PC-9 (cell line): ENCODE results near the gene RMC1. TPM values are rescaled to one million over a fixed set of nuclear protein-coding genes. Genes with fewer than 3 reads are reported as not detected.

Experiments
- BruUV-seq: library from RNA; stranded (reverse); fragments of 400-500 nt; replicated peaks from 2 replicates; lab custom pipeline; 2021; lab: Mats Ljungman, UMichigan
- CTCF ChIA-PET: fragments of 300-600 bp; sonication (Branson Sonifier 250); formaldehyde crosslinking; loops from one replicate; lab custom pipeline; 2022; ENCODE audit warnings: antibody characterized with exemption; lab: Charles Lee
- POLR2A ChIA-PET: fragments of 300-600 bp; sonication (Branson Sonifier 250); formaldehyde crosslinking; loops from one replicate; lab custom pipeline; 2022; ENCODE audit warnings: antibody characterized with exemption; ENCODE audit not compliant: unreplicated experiment; lab: Charles Lee
- DNase-seq, 2 experiments: peaks; one replicate each; pipeline versions ENCODE4 v3.0.0 to v3.0.0-alpha.2; 2015 to 2022; ENCODE audit warnings: mixed read lengths in 1 of 2
- H2AFZ ChIP-seq: fragments of 200-600 bp; sonication (generic); 2 replicates; pipeline ENCODE4 v1.8.1; 2017; ENCODE audit warnings: antibody characterized with exemption
- H3F3A ChIP-seq: fragments of 200-600 bp; sonication (generic); 2 replicates; pipeline ENCODE4 v1.8.1; 2017; ENCODE audit warnings: antibody characterized with exemption, mild to moderate bottlenecking, low read depth; ENCODE audit not compliant: insufficient read depth
- H3K27ac ChIP-seq: fragments of 200-600 bp; sonication (generic); 2 replicates; pipeline ENCODE4 v1.6.1; 2016; ENCODE audit warnings: mixed run types
- H3K27me3 ChIP-seq: fragments of 200-600 bp; sonication (generic); 2 replicates; pipeline ENCODE4 v1.6.1; 2016; ENCODE audit warnings: low read depth, mixed run types; ENCODE audit not compliant: insufficient read depth
- H3K36me3 ChIP-seq: fragments of 200-600 bp; sonication (generic); 2 replicates; pipeline ENCODE4 v1.6.1; 2016; ENCODE audit warnings: low read depth, mixed run types
- H3K4me1 ChIP-seq: fragments of 200-600 bp; sonication (generic); replicated peaks from 2 replicates; pipeline ENCODE4 v1.6.1; 2016; ENCODE audit warnings: mixed run types; ENCODE audit not compliant: insufficient read depth
- H3K4me2 ChIP-seq: fragments of 200-600 bp; sonication (generic); 2 replicates; pipeline ENCODE4 v1.6.1; 2017; ENCODE audit warnings: mixed run types
- H3K4me3 ChIP-seq: fragments of 200-600 bp; sonication (generic); 2 replicates; pipeline ENCODE4 v1.6.1; 2016; ENCODE audit warnings: mixed run types
- H3K79me2 ChIP-seq: fragments of 200-600 bp; sonication (generic); 2 replicates; pipeline ENCODE4 v1.6.1; 2017; ENCODE audit warnings: low read depth, mixed run types
- H3K9me2 ChIP-seq: fragments of 200-600 bp; sonication (generic); 2 replicates; pipeline ENCODE4 v1.8.1; 2017; ENCODE audit warnings: mild to moderate bottlenecking; ENCODE audit not compliant: insufficient read depth
- H3K9me3 ChIP-seq: fragments of 200-600 bp; sonication (generic); 2 replicates; pipeline ENCODE4 v1.8.1; 2016; ENCODE audit warnings: low read depth; ENCODE audit not compliant: insufficient read depth
- H4K20me1 ChIP-seq: fragments of 200-600 bp; sonication (generic); 2 replicates; pipeline ENCODE4 v1.8.1; 2017; ENCODE audit not compliant: insufficient read depth
- EZH2 ChIP-seq: fragments of 200-600 bp; sonication (generic); IDR thresholded peaks from 2 replicates; pipeline ENCODE4 v1.8.0; 2017; ENCODE audit warnings: antibody characterized with exemption, low read depth
- intact Hi-C: fragments of 100-400 bp; cut with micrococcal nuclease; formaldehyde crosslinking; loops from one replicate; pipeline ENCODE4 v1.10.0; 2022; ENCODE audit not compliant: unreplicated experiment
- total RNA-seq: library from RNA; stranded (reverse); gene quantifications from 2 replicates; pipeline ENCODE4 v1.2.3, GENCODE V29; 2021
- TF ChIP-seq, protein P1 (sequence below): fragments of 200-600 bp; sonication (generic); conservative IDR thresholded peaks from 2 replicates; pipeline ENCODE4 v1.6.1; 2017; ENCODE audit warnings: mixed run types, antibody characterized with exemption, mild to moderate bottlenecking, moderate library complexity

Gene RMC1
- total RNA-seq, 1 experiment from 2014 or later: 19.6 TPM

DNA sequence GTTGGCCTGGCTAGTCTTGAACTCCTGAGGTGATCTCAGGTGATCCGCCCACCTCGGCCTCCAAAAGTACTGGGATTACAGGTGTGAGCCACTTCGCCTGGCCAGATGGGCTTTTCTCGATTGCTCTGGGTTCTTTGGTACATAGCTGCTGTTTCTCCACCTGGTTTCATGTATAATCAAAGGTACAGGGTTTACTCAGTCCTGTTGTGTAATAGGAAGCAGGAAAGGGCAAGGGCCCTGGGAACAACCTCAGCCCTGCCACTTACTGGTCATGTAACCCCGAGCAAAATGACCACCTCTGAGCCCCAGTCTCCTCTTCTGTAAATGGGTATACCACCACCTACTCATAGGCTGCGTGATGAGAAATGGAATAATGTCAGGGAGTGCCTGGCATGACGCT, 34.0 kb downstream of the RMC1 start:
- Histone ChIP-seq H3K36me3 (no peaks in the 10 kb centered on the region), H3K4me2 (no peak overlapping the region), H3K9me3 (no peaks in the 10 kb centered on the region), H3K79me2 (no peaks in the 10 kb centered on the region), H3K27me3 (no peaks in the 10 kb centered on the region), H2AFZ (no peak overlapping the region), H3K27ac (no peak overlapping the region), H3K9me2 (no peaks in the 10 kb centered on the region), H4K20me1 (no peaks in the 10 kb centered on the region), H3K4me1 (no peaks in the 10 kb centered on the region), H3K4me3 (no peak overlapping the region), H3F3A (no peaks in the 10 kb centered on the region; the same call in 1 of the 2 replicates)
- TF ChIP-seq, protein P1, sequence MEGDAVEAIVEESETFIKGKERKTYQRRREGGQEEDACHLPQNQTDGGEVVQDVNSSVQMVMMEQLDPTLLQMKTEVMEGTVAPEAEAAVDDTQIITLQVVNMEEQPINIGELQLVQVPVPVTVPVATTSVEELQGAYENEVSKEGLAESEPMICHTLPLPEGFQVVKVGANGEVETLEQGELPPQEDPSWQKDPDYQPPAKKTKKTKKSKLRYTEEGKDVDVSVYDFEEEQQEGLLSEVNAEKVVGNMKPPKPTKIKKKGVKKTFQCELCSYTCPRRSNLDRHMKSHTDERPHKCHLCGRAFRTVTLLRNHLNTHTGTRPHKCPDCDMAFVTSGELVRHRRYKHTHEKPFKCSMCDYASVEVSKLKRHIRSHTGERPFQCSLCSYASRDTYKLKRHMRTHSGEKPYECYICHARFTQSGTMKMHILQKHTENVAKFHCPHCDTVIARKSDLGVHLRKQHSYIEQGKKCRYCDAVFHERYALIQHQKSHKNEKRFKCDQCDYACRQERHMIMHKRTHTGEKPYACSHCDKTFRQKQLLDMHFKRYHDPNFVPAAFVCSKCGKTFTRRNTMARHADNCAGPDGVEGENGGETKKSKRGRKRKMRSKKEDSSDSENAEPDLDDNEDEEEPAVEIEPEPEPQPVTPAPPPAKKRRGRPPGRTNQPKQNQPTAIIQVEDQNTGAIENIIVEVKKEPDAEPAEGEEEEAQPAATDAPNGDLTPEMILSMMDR: no peak
- no peak for TF ChIP-seq EZH2
- BruUV-seq: no TSS peak
- DNase-seq: no peak
- ChIA-PET CTCF (no interaction called here), POLR2A (no interaction called here)
- intact Hi-C loops: no loop called here

DNA sequence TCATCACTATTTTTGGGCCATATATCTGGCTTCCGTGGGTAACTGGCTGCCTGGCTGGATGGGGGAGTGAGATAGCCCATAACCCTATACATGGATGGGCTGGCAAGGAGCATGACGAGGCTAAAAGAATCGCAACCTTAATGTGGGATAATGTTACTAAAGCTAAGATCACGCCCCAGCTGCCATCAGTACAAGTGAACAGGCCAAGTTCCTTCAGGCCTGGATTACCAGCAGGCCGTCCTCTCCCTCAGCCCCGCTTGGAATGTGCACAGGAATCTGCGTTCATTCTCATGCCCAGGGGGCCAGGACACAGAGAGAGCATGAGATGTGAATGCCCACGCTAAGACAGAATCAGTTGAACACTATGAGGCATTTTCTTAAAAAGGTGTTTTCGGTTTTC, 34.7 kb downstream of the RMC1 start:
- no peaks in the 10 kb centered on the region for H4K20me1 ChIP-seq
- ChIA-PET CTCF (no interaction called here), POLR2A (no interaction called here)
- no peak for DNase-seq
- intact Hi-C loops: no loop called here
- no peaks in the 10 kb centered on the region for H3K27me3 ChIP-seq
- H3K4me1 ChIP-seq: no peaks in the 10 kb centered on the region
- no peak overlapping the region for H3K4me3 ChIP-seq
- no peak overlapping the region for H2AFZ ChIP-seq
- H3K27ac ChIP-seq: no peak overlapping the region
- H3K36me3 ChIP-seq: no peaks in the 10 kb centered on the region
- H3K9me2 ChIP-seq: no peaks in the 10 kb centered on the region
- H3F3A ChIP-seq: no peaks in the 10 kb centered on the region; the same call in 1 of the 2 replicates
- no TSS peak for BruUV-seq
- no peaks in the 10 kb centered on the region for H3K9me3 ChIP-seq
- no peaks in the 10 kb centered on the region for H3K79me2 ChIP-seq
- H3K4me2 ChIP-seq: no peak overlapping the region
- TF ChIP-seq EZH2: no peak
- TF ChIP-seq, protein P1: no peak

- intact Hi-C loops: no loop called here
- no peaks in the 10 kb centered on the region for H3K9me3 ChIP-seq
- no peak for DNase-seq
- no peaks in the 10 kb centered on the region for H3K4me1 ChIP-seq
- no peak overlapping the region for H3K27ac ChIP-seq
- no peaks in the 10 kb centered on the region for H4K20me1 ChIP-seq
- TF ChIP-seq EZH2: no peak
- TF ChIP-seq, protein P1: no peak
- no peak overlapping the region for H3K4me2 ChIP-seq
- H3F3A ChIP-seq: no peaks in the 10 kb centered on the region; the same call in 1 of the 2 replicates
- H3K27me3 ChIP-seq: no peaks in the 10 kb centered on the region
- H3K36me3 ChIP-seq: no peaks in the 10 kb centered on the region
- no peak overlapping the region for H2AFZ ChIP-seq
- ChIA-PET CTCF (interaction anchor here (0.6 kb wide), 1 partner anchor 711 kb away, joined by 3 read pairs; no protein-coding TSS in a partner anchor), POLR2A (no interaction called here)
- BruUV-seq: no TSS peak
- no peaks in the 10 kb centered on the region for H3K9me2 ChIP-seq
- H3K79me2 ChIP-seq: no peaks in the 10 kb centered on the region
- H3K4me3 ChIP-seq: no peak overlapping the region
Measured at GRCh38 chr18:23538870-23539269, 35.6 kb downstream of the RMC1 start.
